NCI-H2171 treated with DMSO at 0.1 percent for 48 hours (cell line): ENCODE measurements around the gene XIRP2.
"Not testable (repeated sequence)": the region's sequence is repeated elsewhere in the genome, so short reads cannot be mapped to it uniquely, and the experiment has no call there.

Source experiments
- DNase-seq: peaks from one replicate; lab custom pipeline; 2025; lab: John Stamatoyannopoulos, UW

XIRP2 gene

GRCh38 chr2:167196461-167197252, 308.4 kb downstream of the XIRP2 start:
- DNase-seq = peak; percentile 78

- DNase-seq = peak; percentile 23
Measured at GRCh38 chr2:167198009-167198408, 309.7 kb downstream of the XIRP2 start.

GRCh38 chr2:167198576-167198975, 310.3 kb downstream of the XIRP2 start:
- no peak for DNase-seq

GRCh38 chr2:167200019-167200418, 311.7 kb downstream of the XIRP2 start:
- no peak for DNase-seq

- no peak for DNase-seq
Measured at GRCh38 chr2:167209784-167210183, 321.5 kb downstream of the XIRP2 start.

GRCh38 chr2:167212014-167212648, 323.9 kb downstream of the XIRP2 start:
- DNase-seq = peak; percentile 47

- DNase-seq = peak; percentile 14
Measured at GRCh38 chr2:167215595-167215994, 327.3 kb downstream of the XIRP2 start.

- DNase-seq = no peak
Measured at GRCh38 chr2:167237478-167237877, 349.2 kb downstream of the XIRP2 start.

- no peak for DNase-seq
Measured at GRCh38 chr2:167240671-167241070, 352.4 kb downstream of the XIRP2 start.

GRCh38 chr2:167249197-167249596, 360.9 kb downstream of the XIRP2 start:
- DNase-seq = no peak

- DNase-seq = no peak
Measured at GRCh38 chr2:167253025-167253424, 364.7 kb downstream of the XIRP2 start.

GRCh38 chr2:167254721-167255120, 366.4 kb downstream of the XIRP2 start:
- no peak for DNase-seq

- DNase-seq = no peak
Measured at GRCh38 chr2:167258712-167259111, 370.4 kb downstream of the XIRP2 start.

GRCh38 chr2:167264380-167264779, 376.1 kb downstream of the XIRP2 start:
- peak; percentile 44 for DNase-seq

- DNase-seq = no peak
Measured at GRCh38 chr2:167265004-167265403, 376.7 kb downstream of the XIRP2 start.

- no peak for DNase-seq
Measured at GRCh38 chr2:167265722-167266121, 377.4 kb downstream of the XIRP2 start.

GRCh38 chr2:167268245-167268644, 380.0 kb downstream of the XIRP2 start:
- not testable (repeated sequence) for DNase-seq

- DNase-seq = no peak
Measured at GRCh38 chr2:167271932-167272331, 383.7 kb downstream of the XIRP2 start.

- DNase-seq = no peak
Measured at GRCh38 chr2:167275046-167275445, 386.8 kb downstream of the XIRP2 start.

GRCh38 chr2:167279810-167280209, 391.5 kb downstream of the XIRP2 start:
- no peak for DNase-seq

GRCh38 chr2:167287212-167287611, 398.9 kb downstream of the XIRP2 start:
- DNase-seq = no peak

- no peak for DNase-seq
Measured at GRCh38 chr2:167289651-167290410, 401.6 kb downstream of the XIRP2 start.
